SK-N-MC (cell line): Measurements from ENCODE around the gene ARRB2.

Experiments
- DNase-seq: peaks from one replicate; pipeline ENCODE4 v3.0.0-alpha.2; 2011; ENCODE audit warnings: low read depth, low spot score
- H3K27ac ChIP-seq: fragments of 200-600 bp; sonication (generic); 2 replicates; pipeline ENCODE4 v1.5.1; 2016; ENCODE audit warnings: mixed run types
- H3K36me3 ChIP-seq: fragments of 200-600 bp; sonication (generic); 2 replicates; pipeline ENCODE4 v1.6.1; 2017; ENCODE audit warnings: antibody characterized with exemption, low read length, mixed read lengths; ENCODE audit not compliant: insufficient read depth
- H3K4me3 ChIP-seq: fragments of 200-600 bp; sonication (generic); 2 replicates; pipeline ENCODE4 v1.5.1; 2016
- H3K9ac ChIP-seq: fragments of 200-600 bp; sonication (generic); 2 replicates; pipeline ENCODE4 v1.8.0; 2017; ENCODE audit warnings: mixed run types, mixed read lengths; ENCODE audit not compliant: insufficient read length
- H3K9me3 ChIP-seq: fragments of 200-600 bp; sonication (generic); 2 replicates; pipeline ENCODE4 v1.6.1; 2017; ENCODE audit warnings: low read depth, mild to moderate bottlenecking, antibody characterized with exemption, low read length, moderate library complexity, mixed read lengths
- EZH2 ChIP-seq: fragments of 200-600 bp; sonication (generic); IDR thresholded peaks from one replicate; pipeline ENCODE4 v1.6.1; 2017; ENCODE audit warnings: antibody characterized with exemption
- FOXP2 ChIP-seq: optimal IDR thresholded peaks from 2 replicates; pipeline ENCODE3; 2011; ENCODE audit warnings: mild to moderate bottlenecking, moderate library complexity; ENCODE audit not compliant: insufficient read depth; ENCODE audit errors: extremely low read length, control extremely low read depth
- POLR2AphosphoS5 ChIP-seq: IDR thresholded peaks from 2 replicates; pipeline ENCODE4 v1.6.1; 2012; ENCODE audit warnings: mild to moderate bottlenecking, low read depth, low read length, borderline replicate concordance

Gene ARRB2

GRCh38 chr17:4728124-4728523, 17.7 kb downstream of the ARRB2 start:
- DNase-seq: no peak
- Histone ChIP-seq H3K27ac (no peak overlapping the region), H3K36me3 (no peaks in the 10 kb centered on the region), H3K9ac (no peak overlapping the region), H3K9me3 (no peaks in the 10 kb centered on the region), H3K4me3 (no peak overlapping the region)
- no peak for TF ChIP-seq EZH2
- TF ChIP-seq POLR2AphosphoS5: no peak
- no peak for TF ChIP-seq FOXP2

GRCh38 chr17:4733073-4733531, 22.7 kb downstream of the ARRB2 start:
- no peak overlapping the region for H3K9ac ChIP-seq
- H3K9me3 ChIP-seq: no peaks in the 10 kb centered on the region
- no peaks in the 10 kb centered on the region for H3K36me3 ChIP-seq
- TF ChIP-seq FOXP2 (no peak), POLR2AphosphoS5 (no peak), EZH2 (no peak)
- DNase-seq: no peak
- H3K4me3 ChIP-seq: no peak overlapping the region
- no peak overlapping the region for H3K27ac ChIP-seq

GRCh38 chr17:4734857-4735475, 24.5 kb downstream of the ARRB2 start:
- Histone ChIP-seq H3K27ac (no peak overlapping the region), H3K4me3 (no peak overlapping the region), H3K9me3 (no peaks in the 10 kb centered on the region), H3K36me3 (no peaks in the 10 kb centered on the region), H3K9ac (no peak overlapping the region)
- TF ChIP-seq EZH2 (no peak), POLR2AphosphoS5 (no peak), FOXP2 (no peak)
- no peak for DNase-seq

GRCh38 chr17:4735876-4736651, 25.6 kb downstream of the ARRB2 start:
- TF ChIP-seq FOXP2: no peak
- TF ChIP-seq POLR2AphosphoS5: no peak
- TF ChIP-seq EZH2: no peak
- no peak overlapping the region for H3K27ac ChIP-seq
- no peaks in the 10 kb centered on the region for H3K36me3 ChIP-seq
- H3K9ac ChIP-seq: no peak overlapping the region
- no peak for DNase-seq
- H3K9me3 ChIP-seq: no peaks in the 10 kb centered on the region
- no peak overlapping the region for H3K4me3 ChIP-seq

GRCh38 chr17:4738136-4739121, 28.0 kb downstream of the ARRB2 start:
- TF ChIP-seq EZH2 (peak; percentile 61), POLR2AphosphoS5 (no peak), FOXP2 (no peak)
- no peak overlapping the region for H3K9ac ChIP-seq
- no peaks in the 10 kb centered on the region for H3K9me3 ChIP-seq
- no peak overlapping the region for H3K27ac ChIP-seq
- peak overlapping the region; percentile 76 for H3K4me3 ChIP-seq
- H3K36me3 ChIP-seq: no peaks in the 10 kb centered on the region
- no peak for DNase-seq

- peak within 1 kb of the TSS; percentile 76 for H3K4me3 ChIP-seq
- DNase-seq: no peak
- H3K9me3 ChIP-seq: no peaks in the 10 kb centered on the region
- H3K36me3 ChIP-seq: no peaks in the 10 kb centered on the region
- peak within 1 kb of the TSS; percentile 32 for H3K9ac ChIP-seq
- H3K27ac ChIP-seq: no peak within 1 kb of the TSS
- TF ChIP-seq POLR2AphosphoS5 (no peak), EZH2 (no peak), FOXP2 (no peak)
These were observed 28.9 kb downstream of the ARRB2 start, which contains the start of the genes CXCL16 and ZMYND15 for GRCh38 chr17:4739122-4740024. CXCL16 (minus strand) TSS chr17:4739928; CDS start chr17:4739339, 589 bp downstream. ZMYND15 (plus strand) TSS chr17:4739833; CDS start chr17:4740549, 716 bp downstream.

- Histone ChIP-seq H3K9ac (no peak overlapping the region), H3K4me3 (peak overlapping the region; percentile 76), H3K36me3 (no peaks in the 10 kb centered on the region), H3K27ac (no peak overlapping the region), H3K9me3 (no peaks in the 10 kb centered on the region)
- no peak for DNase-seq
- no peak for TF ChIP-seq EZH2
- no peak for TF ChIP-seq FOXP2
- no peak for TF ChIP-seq POLR2AphosphoS5
These were observed 29.6 kb downstream of the ARRB2 start for GRCh38 chr17:4740025-4740351.
